NCI-H524 (cell line): ENCODE data around the gene MIF4GD.

Source experiments
- DNase-seq, 2 experiments: peaks; one replicate each; lab custom pipeline; 2025; lab: John Stamatoyannopoulos, UW

The MIF4GD gene

DNA sequence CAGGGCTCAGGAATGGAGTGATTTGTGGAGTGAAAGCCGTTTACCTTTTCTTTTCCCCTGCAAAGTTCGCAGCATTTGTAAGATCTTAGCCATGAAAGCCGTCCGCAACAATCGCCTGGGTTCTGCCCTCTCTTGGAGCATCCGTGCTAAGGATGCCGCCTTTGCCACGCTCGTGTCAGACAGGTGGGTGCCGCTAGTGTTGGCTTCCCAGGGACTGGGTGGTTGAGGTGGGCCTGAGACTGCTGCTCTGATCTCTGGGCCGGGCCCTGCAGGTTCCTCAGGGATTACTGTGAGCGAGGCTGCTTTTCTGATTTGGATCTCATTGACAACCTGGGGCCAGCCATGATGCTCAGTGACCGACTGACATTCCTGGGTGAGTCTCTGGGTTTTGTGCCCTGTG is 38.2 kb downstream of the MIF4GD start:
- no peak for DNase-seq

- no peak for DNase-seq
These were observed 39.1 kb downstream of the MIF4GD start for GRCh38 chr17:75231741-75232464.

GRCh38 chr17:75231071-75231470 is 40.0 kb downstream of the MIF4GD start:
- no peak for DNase-seq

DNA sequence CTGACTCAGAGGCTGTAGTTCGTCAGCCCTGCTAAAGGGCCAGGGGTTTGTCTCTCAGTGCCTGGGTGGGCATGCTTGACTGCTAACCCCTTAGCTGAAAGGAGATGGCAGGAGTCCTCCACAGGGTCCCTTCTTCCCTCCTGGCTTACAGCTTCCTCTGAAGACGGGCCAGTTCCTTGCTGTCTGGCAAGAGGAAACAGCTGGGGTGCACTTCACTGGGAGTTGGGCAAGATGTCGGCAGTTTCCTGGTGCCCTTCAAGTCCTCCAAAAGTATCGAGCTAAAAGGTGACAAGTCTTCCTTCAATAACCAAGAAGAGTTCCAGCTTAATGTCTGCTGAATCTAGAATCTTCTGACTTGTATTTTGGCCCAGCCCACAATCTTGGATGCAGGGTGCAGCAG is 42.2 kb downstream of the MIF4GD start:
- no peak for DNase-seq

GRCh38 chr17:75228305-75228704 is 42.7 kb downstream of the MIF4GD start:
- DNase-seq: no peak

DNA sequence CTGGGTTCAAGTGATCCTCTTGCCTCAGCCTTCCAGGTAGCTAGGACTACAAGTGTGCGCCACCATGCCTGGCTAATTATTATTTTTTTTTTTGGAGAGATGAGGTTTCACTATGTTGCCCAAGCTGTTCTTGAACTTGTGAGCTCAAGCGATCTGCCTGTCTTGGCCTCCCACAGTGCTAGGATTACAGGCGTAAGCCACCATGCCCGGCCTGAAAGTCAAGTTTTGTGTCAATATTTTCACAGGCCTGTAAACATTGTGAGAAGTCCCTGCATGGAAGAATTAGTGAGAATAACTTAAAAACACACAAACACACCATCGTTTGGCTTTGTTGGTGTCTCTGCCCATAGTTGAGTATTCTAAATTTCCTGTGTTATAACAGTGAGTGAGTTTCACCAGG is 43.3 kb downstream of the MIF4GD start:
- DNase-seq: no peak

DNA sequence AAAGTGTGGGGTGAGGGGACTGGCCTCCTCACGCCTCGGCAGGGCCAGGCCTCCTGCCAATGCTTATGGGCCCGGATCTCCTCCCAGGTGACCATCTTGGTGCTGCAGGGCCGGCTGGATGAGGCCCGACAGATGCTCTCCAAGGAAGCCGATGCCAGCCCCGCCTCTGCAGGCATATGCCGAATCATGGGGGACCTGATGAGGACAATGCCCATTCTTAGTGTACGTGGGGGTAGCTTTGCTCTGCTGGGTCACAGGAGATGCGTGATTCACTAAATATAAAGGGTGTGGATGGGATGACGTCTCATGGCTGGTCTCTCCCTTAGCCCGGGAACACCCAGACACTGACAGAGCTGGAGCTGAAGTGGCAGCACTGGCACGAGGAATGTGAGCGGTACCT is 46.0 kb downstream of the MIF4GD start:
- no peak for DNase-seq

- DNase-seq: no peak
These were observed 51.2 kb downstream of the MIF4GD start for GRCh38 chr17:75219815-75220214.

DNA sequence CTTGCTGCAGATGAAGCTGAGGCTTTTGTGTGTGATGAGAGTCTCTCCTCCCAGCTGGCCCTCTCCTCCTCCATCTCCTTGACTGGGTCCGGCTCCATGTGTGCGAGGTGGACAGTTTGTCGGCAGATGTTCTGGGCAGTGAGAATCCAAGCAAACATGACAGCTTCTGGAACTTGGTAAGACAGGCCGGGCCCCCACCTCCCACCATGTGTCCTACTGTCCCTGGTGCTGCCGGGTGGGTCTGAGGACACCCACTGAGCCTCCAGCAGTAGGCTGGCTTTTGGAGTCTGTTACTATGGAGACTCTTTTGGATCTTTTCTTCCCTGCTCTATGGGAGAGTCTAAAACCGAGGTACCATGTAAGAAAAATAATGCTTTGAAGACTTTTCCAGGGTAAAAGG is 52.9 kb downstream of the MIF4GD start:
- DNase-seq: no peak
